HCT116 (cell line): Measurements from ENCODE around the gene ZNF418.

Source experiments
- CTCF ChIP-seq, 3 experiments: fragments of 200-600 bp in 1 of 3; sonication (generic) in 1 of 3; IDR thresholded peaks in 2 of 3; conservative IDR thresholded peaks in 1 of 3; 2 replicates each; pipeline ENCODE4 v1.5.1; 2012 to 2017; ENCODE audit warnings: low read depth in 2 of 3, low read length in 2 of 3, antibody characterized with exemption in 1 of 3, borderline replicate concordance in 1 of 3, control low read depth in 1 of 3, mild to moderate bottlenecking in 1 of 3, mixed read lengths in 1 of 3, mixed run types in 1 of 3, moderate library complexity in 1 of 3; ENCODE audit not compliant: insufficient read depth in 1 of 3
- MAX ChIP-seq: IDR thresholded peaks from 2 replicates; pipeline ENCODE4 v1.6.1; 2012
- POLR2A ChIP-seq: IDR thresholded peaks from 2 replicates; pipeline ENCODE4 v1.7.0; 2011; ENCODE audit warnings: borderline replicate concordance; ENCODE audit not compliant: insufficient read depth, insufficient read length; ENCODE audit errors: extremely low read depth
- POLR2AphosphoS5 ChIP-seq: IDR thresholded peaks from 2 replicates; pipeline ENCODE4 v1.6.1; 2011; ENCODE audit warnings: mild to moderate bottlenecking, low read depth, low read length, moderate library complexity
- SRF ChIP-seq: IDR thresholded peaks from 2 replicates; pipeline ENCODE4 v1.6.1; 2012; ENCODE audit warnings: low read depth
- TCF7L2 ChIP-seq: IDR thresholded peaks from 2 replicates; pipeline ENCODE4 v1.7.0; 2011; ENCODE audit warnings: borderline replicate concordance, inconsistent platforms; ENCODE audit not compliant: insufficient read depth, insufficient read length; ENCODE audit errors: extremely low read depth
- TF ChIP-seq, protein P1 (sequence below): IDR thresholded peaks from 2 replicates; pipeline ENCODE4 v1.6.1; 2012; ENCODE audit warnings: low read depth

DNA sequence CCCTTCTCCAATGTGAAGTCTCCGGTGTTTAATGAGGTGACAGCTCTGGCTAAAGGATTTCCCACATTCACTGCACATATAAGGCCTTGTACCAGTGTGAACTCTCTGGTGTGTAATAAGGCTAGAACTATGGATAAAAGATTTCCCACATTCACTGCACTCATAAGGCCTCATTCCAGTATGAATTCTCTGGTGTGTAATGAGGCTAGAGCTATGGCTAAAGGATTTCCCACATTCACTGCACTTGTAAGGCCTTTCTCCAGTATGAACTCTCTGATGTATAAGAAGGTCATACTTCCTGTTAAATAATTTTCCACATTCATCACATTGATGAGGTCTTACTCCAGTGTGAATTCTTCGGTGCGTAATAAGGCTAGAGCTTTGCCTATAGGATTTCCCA lies 6.4 kb upstream of the ZNF418 start:
- TF ChIP-seq CTCF (IDR thresholded peaks at IDR 0.05 in 2 of 3, conservative IDR thresholded peaks at IDR 0.05 in 1 of 3; ENCODE audit: borderline replicate concordance in 1 of 3, insufficient read depth in 1 of 3, low read depth in 2 of 3, low read length in 2 of 3) (no peak), POLR2A (no peak), TCF7L2 (no peak), MAX (no peak), SRF (no peak), POLR2AphosphoS5 (no peak)
- TF ChIP-seq, protein P1, sequence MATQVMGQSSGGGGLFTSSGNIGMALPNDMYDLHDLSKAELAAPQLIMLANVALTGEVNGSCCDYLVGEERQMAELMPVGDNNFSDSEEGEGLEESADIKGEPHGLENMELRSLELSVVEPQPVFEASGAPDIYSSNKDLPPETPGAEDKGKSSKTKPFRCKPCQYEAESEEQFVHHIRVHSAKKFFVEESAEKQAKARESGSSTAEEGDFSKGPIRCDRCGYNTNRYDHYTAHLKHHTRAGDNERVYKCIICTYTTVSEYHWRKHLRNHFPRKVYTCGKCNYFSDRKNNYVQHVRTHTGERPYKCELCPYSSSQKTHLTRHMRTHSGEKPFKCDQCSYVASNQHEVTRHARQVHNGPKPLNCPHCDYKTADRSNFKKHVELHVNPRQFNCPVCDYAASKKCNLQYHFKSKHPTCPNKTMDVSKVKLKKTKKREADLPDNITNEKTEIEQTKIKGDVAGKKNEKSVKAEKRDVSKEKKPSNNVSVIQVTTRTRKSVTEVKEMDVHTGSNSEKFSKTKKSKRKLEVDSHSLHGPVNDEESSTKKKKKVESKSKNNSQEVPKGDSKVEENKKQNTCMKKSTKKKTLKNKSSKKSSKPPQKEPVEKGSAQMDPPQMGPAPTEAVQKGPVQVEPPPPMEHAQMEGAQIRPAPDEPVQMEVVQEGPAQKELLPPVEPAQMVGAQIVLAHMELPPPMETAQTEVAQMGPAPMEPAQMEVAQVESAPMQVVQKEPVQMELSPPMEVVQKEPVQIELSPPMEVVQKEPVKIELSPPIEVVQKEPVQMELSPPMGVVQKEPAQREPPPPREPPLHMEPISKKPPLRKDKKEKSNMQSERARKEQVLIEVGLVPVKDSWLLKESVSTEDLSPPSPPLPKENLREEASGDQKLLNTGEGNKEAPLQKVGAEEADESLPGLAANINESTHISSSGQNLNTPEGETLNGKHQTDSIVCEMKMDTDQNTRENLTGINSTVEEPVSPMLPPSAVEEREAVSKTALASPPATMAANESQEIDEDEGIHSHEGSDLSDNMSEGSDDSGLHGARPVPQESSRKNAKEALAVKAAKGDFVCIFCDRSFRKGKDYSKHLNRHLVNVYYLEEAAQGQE: no peak
